GM18508 (cell line): ENCODE measurements around the gene NUDT22.
A peak's percentile ranks its signal among the peaks of the same experiment; 100 is the strongest.

Experiments used
- ATAC-seq: cut with Tn5 transposase; IDR thresholded peaks from one replicate; pipeline ENCODE4 v1.9.1; 2021; ENCODE audit warnings: moderate number of reproducible peaks; ENCODE audit not compliant: insufficient read depth, unreplicated experiment

Gene NUDT22, protein sequence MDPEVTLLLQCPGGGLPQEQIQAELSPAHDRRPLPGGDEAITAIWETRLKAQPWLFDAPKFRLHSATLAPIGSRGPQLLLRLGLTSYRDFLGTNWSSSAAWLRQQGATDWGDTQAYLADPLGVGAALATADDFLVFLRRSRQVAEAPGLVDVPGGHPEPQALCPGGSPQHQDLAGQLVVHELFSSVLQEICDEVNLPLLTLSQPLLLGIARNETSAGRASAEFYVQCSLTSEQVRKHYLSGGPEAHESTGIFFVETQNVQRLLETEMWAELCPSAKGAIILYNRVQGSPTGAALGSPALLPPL

DNA sequence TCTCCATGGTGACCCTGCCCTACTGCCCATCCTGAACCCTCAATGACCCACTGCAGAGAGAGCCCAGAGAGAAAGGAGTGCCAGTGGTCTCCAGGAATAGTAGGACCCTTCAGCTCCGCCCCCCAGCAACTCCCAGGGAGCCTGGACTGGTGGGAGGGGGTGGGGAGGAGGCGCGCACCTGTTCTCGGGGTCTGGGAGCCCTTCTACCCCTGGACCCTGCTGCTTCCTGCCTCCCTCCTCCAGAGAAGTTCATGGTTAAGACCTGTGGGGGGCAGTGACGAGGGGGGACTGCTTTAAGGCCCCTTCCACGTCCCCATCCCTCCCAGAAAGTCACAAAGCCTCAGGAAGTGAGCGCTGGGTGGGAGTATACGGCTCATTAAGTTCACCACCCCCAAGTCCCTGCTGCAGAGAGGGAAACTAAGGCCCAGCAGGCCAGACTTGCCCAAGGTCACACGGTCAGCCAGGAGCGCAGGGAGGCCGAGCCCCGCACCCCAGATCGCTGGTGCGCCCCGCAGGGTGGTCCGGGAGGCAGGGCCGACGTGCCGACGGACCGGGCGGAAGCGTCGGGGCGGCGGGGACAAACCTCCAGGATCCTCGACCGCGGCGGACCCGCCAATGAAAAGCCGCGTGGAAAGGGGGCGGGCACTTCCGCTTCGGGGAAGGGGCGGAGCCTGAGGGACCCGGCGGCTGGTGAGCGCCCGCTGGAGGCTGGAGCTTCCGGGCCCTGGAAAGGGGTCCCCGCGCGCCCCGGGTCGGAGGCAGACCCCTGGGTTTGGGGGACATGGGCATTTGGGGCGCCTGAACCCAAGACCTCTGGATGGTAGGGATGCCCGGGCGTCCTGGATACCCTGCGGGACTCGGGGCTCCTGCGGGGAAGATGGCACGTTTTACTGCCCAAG, at the start of gene NUDT22, which contains the start of gene TRPT1:
NUDT22 (plus strand) TSS at position 667 of the 899 bp plus-strand sequence. CDS start 379 bp downstream, outside the sequence.
TRPT1 (minus strand) TSS at position 579 of the 899 bp plus-strand sequence; CDS start at position 253, 326 bp downstream.
- no peak for ATAC-seq

DNA sequence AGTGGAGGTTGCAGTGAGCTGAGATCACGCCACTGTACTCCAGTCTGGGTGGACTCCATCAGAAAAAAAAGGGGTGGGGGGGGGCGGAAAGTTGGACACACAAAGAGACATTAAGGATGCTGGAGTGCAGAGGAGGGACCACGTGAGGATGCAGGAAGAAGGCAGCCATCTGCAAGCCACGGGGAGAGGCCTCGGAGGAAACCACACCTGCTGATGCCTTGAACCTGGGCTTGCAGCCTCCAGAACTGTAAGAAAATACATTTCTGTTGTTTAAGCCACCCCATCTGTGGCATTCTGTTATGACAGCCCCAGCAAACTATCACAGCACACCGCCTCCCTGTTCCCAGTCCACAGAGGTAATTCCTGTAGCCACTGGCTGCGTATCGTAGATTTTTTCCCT, 49.3 kb upstream of the NUDT22 start:
- ATAC-seq, result no peak

DNA sequence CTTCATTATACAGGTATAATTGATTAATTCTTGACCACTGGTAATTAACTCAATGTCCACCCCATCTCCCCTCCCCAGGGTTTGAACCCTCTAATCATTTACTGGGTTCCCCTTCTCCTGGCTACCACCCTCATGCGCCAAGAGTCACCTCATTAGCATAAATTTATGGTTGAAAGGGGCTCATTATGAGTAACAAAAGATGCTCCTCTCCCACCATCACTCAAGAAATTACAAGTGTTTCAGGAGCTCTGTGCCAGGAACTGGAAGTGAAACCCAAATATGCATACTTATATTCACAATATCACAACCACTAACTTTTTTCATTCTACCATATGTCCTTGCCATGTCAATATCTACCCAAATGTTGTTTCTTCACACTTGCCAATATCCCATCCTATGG, 47.9 kb upstream of the NUDT22 start:
- no peak for ATAC-seq

DNA sequence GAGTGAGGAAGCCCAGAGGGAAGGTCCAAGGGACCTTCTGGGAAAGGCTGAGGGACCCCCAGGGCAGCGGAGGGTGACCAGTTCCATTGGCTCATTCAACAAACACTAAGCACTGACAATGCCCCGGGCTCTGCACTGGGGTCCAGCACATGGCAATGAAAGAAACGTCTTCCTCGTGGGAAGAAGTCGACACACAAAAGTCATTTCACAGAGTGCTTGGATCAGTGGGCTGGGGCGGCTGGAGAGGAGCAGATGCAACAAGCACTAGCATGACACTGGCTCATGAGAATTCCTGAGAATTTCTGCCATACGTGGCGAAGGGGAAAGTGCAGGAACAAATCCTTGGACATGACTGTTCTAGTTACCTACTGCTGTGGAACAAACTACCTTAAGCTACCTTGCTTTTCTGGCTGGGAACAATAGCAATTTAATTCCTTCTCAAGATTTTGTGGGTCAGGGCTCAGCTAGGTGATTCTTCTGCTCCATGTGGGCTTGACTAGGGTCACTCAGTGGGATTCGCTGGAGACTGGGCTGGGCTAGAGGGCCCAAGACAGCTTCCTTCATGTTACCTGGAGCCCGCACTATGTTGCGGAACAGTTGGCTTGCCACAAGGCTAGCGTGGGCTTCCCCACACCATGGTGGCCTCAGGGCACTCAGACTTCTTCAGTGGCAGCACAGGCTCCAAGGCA, 47.0 kb upstream of the NUDT22 start:
- ATAC-seq, result no peak

DNA sequence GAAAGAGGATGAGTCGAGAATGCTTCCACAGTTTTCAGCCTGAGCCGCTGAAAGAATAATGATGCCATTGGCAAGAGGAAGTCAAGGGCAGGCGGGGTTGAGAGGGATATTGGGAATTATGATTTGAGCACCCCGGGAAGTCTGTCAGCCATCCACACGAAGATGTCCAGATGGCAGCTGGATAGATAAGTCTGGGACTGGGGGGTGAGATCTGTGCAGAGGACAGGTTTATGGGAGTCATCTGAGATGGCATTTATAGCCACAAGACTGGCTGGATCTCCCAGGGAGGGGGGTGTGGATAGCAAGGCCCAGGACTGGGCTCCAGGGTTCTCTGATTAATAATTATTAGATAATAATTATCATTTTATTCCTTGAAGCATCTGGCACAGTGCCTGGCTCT, 45.2 kb upstream of the NUDT22 start:
- ATAC-seq, result no peak

DNA sequence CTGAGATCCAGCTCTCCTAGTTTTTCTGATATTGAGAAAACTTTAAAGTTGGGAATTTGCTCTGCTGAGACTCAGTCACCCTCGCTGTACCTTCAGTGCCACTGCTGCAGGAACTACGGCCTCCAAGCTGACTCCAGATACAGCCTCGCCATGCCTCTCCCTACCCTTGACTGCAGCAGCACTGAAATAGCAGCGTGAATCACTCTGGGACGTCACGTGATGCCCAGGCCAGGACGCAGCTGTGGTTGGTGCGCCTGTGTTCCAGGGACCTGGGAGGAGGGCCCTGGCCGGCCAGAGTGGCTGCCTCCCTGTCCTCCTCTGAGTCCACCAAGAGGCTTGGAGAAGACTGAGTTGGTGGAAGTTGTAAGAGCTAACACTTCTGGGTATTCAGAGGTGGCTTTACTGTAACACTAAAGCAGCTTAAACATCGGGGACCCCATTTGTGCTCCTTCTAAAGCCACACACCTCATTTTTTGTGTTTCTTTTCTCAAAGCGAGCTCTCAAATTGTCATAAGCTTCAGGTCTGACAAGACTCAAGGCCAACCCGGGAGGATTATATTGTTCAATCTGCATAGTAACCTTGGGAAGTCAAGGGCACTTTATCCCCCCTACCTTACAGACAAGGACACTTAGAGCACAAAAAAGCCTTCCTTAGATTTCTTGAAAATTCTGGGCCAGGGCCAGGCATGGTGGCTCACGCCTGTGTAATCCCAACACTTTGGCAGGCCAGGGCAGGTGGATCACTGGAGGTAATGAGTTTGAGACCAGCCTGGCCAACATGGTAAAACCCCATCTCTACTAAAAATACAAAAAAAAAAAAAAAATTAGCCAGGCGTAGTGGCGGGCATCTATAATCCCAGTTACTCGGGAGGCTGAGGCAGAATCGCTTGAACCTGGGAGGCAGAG, 44.3 kb upstream of the NUDT22 start:
- ATAC-seq, result no peak

DNA sequence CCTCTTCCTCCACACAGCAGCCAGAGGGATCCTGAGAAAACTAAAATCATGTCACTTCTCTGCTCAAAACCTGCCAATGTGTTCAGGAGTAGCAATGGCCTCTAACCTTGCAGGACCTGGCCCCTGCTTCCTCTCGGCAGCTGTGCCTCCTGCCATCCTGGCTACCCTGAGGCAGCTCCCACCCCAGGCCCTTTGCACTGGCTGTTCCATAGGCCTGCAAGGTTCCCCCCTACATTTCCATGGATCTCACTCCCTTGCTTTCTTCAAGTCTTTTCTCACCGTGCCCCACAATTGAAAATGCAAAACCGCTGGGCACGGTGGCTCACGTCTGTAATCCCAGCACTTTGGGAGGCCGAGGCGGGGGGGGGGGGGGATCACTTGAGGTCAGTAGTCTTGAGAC, 42.2 kb upstream of the NUDT22 start:
- ATAC-seq, result no peak

DNA sequence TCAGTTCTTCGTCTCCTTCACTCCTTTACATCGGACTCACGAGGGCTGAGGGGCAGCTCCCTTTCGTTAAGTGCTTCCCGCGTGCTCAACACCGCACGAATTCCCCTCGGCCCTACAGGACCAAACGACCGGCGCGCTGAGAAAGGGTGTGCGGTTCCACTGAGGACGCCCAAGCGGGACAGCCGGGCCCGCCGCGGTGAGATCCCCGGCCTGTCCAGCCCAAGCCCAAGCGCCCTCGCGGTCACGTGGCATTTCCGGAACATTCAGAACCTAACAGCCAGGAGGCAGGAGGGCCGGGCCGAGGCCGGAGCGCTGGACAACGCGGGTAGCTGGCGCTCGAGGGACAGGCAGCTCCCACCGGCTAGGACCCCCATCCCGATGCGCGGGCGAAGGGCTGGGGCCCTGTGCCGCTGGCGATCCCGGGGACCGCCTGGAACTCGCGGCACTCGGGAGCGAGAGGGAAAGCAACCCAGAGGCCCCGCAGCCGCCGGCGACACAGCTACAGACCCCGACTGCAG, 40.8 kb upstream of the NUDT22 start:
- peak; percentile 11 for ATAC-seq

DNA sequence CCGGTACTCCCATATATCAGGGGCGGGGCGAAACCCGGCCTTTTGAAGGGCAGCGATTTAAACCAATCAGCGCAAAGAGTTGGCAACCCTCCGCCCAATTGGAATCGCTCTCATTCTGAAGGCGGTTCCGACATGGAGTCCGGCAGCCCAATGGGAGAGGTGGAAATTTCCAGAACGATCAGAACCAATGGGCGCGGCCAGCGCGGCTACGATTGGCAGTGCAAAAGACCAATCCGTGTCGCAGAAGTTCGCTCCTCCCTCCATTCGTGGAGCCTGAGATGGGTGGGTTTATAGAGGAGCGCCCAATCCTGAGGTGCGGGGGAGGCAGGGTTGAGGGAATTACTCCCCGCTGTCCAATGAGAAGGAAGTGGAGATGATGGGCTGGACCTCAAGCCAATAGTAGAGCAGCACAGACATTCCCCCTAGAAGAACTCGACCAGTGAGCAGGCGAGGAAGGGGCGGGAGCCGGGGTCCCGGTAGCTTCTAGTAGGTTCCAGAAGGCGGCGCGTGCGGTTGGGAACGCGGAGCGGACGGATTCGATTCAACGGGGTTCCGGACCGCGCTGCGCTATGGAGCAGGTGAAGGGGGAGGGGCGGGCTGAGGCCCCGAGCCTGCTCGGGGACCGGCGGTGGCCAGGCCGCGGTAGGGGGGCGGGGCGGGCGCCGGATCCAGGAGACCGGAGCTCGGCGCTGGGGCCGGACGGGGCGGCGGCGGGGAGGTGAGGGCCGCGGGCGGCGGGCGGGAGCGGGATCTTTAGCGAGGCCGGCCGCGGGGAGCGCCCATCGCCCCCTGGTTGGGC, 40.2 kb upstream of the NUDT22 start, which contains the start of gene STIP1:
STIP1 (plus strand) TSS at position 479 of the 799 bp plus-strand sequence; CDS start at position 570, 91 bp downstream.
- peak; percentile 77 for ATAC-seq

DNA sequence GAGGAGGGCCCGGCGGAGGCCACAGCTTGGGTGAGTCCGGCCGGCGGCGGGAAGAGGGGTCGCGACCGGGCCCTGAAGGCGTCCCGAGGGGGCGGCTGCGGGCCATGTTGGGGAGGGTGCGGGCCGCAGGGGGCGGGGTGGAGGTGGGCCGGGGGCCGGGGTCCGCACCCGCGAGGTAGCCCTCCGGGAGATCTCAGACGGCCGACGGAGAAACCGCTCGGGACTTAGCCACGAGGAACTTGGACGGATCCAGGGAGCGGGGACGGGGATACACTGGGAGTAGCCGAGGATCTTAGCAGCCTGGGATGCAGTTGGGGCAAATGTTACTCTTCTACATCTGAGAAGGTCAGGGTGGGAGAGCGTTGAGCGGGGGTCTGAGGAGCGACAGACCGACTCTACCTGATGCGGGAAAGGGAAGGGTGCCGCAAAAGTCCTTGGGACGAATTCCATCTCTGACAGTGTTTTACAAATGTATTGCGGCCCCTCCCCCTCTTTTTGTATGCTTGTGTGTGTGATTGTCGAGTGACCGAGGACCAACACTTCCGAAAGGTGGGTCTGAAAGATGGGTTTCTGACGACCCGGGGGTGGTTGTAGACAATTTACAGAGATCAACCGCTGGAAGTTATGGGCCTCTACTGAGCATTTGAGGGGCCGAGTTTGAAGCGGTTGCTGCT, 39.4 kb upstream of the NUDT22 start:
- ATAC-seq, result no peak

DNA sequence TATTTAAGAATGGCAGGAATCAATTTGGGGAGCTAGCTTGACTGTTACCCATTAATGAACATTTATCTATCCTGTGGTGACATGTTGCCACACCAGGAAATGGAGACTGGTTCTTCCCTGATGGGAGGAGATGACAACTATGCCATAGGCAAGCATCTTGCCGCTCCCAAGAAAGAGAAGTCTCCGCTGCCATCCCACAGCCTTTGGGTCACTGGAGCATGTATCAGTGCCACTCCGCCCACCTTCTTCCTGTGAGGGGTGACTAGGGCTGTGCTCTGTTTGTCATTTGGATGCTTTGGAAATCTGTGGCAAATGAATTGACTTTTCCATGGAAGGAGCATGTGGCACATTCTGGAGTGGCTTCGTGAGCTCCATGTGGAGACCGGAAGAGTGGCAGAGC, 33.6 kb upstream of the NUDT22 start:
- ATAC-seq, result no peak

DNA sequence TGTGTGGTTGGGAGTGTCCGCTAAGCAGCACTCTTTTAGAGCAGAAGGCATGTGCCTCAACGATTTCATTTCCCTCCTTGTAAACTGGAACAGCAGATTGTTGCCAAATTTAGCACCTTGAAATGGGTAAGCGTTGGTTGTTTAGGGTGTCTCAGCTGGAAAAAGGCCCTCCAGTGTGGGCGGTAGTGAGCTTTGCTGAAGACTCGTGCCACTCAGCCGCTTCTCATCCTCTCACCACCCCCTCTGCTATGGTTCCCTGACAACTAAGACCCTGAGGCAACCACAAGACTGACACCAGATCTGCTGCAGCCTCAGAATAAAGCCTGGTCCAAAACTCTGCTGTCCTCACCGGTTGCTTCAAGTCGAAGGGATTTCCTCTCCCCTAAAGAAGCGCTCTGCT, 29.4 kb upstream of the NUDT22 start:
- no peak for ATAC-seq

DNA sequence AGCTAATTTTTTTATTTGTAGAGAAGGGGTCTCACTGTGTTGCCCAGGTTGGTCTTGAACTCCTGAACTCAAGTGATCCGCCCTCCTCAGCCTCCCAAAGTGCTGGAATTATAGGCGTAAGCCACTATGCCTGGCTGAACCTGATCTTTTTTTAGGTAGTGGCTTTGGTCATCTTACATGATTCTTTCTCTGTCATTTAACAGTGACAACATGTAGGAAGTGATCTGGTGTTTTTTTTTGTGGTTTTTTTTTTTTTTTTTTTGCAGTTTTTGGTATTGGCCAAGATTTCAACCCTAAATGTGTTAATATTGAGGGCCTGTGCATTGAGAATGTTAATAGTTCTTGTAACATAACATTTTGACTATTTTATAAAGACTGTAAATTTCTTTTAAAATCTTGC, 27.6 kb upstream of the NUDT22 start:
- no peak for ATAC-seq

DNA sequence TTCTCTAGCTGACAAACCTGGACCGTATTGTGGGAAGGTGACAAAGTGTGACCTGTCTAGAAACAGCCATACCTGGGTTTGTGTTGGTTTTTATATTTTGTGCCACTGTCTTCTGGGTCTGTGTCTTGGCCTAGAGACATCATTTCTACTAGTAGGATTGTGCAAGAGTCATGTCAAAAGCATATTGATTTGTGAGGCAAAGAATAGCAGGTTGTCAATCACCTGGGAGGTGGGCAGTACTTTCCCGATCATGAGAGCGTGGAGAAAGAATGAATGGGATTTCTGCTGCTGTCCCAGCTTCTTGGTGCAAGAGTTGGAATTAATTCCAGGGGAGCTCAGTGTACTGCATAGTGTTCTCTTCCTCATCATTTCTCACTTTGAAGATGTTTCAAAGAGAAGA, 24.5 kb upstream of the NUDT22 start:
- ATAC-seq, result no peak

DNA sequence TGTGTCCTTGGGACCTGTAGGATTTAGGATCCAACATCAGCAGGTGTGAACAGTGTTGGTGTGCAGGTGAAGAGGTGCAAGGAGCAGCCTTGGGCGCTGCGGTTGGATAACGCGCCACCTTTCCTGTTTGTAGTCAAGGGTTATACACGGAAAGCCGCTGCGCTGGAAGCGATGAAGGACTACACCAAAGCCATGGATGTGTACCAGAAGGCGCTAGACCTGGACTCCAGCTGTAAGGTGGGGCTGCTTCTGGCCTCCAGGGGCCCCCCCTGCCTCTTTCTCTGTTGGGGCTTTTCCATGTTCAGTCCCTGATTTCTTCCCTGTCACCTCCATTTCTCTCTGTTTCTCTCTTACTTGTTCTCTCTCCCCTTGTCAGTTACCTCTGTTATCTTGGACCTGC, 23.1 kb upstream of the NUDT22 start:
- no peak for ATAC-seq

DNA sequence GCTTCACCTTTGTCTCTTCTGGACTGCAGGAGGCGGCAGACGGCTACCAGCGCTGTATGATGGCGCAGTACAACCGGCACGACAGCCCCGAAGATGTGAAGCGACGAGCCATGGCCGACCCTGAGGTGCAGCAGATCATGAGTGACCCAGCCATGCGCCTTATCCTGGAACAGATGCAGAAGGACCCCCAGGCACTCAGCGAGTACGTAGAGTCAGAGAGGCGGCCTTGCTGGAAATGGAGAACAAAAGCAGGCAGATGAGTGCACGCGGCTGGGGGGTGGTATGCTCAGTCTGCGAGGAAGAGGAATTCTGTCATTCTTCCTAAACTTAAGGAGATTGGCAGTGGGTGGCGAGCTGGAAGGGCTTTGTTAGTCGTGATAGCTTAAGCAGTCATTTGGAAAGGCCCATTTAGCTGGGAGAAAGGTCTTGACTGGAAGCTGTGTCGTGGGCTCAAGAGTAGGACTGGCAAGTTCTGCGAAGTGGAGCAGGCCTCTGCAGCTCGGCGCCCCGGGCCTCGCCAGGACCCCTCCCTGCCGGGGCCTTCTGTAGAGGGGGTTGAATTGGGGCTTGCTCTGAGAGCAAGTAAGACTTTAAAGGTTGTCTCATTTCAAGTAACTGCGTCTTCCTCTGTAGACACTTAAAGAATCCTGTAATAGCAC, 22.5 kb upstream of the NUDT22 start:
- ATAC-seq, result no peak

DNA sequence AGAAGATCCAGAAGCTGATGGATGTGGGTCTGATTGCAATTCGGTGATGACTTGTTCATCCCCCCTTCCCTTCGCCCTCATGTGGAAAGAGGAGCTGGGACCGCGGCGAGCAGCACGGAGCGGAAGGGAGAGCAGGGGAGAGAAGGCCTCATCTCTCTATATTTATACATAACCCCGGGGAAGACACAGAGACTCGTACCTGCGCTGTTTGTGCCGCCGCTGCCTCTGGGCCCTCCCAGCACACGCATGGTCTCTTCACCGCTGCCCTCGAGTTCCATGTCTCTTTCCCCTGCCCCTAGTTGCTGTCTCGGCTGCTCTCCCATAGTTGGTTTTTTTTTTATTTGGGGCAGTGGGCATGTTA, 22.0 kb upstream of the NUDT22 start:
- no peak for ATAC-seq
